ENCODE data around the gene ZNF827.

DNA sequence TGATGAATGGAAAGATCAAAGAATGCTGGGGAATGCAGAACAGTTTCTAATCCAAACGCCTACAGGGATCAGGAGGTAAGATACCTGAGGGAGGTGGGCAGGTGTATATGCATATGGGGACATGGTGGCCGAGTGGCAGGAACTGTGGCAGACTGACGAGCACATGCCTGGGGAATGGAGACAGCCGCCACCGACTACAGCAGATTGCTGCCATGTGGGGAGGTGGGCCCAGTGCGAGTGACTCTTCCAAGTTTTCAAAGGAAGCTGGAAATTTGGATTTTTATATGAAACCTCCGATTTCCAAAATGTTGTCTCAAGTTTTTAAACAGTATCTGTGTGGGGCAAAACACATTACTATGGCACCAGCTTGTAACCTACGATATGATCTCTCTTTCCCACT is 9.9 kb downstream of the ZNF827 start:
- TF ChIP-seq, protein P1, sequence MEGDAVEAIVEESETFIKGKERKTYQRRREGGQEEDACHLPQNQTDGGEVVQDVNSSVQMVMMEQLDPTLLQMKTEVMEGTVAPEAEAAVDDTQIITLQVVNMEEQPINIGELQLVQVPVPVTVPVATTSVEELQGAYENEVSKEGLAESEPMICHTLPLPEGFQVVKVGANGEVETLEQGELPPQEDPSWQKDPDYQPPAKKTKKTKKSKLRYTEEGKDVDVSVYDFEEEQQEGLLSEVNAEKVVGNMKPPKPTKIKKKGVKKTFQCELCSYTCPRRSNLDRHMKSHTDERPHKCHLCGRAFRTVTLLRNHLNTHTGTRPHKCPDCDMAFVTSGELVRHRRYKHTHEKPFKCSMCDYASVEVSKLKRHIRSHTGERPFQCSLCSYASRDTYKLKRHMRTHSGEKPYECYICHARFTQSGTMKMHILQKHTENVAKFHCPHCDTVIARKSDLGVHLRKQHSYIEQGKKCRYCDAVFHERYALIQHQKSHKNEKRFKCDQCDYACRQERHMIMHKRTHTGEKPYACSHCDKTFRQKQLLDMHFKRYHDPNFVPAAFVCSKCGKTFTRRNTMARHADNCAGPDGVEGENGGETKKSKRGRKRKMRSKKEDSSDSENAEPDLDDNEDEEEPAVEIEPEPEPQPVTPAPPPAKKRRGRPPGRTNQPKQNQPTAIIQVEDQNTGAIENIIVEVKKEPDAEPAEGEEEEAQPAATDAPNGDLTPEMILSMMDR (IDR thresholded peaks at IDR 0.05) = no peak
- TF ChIP-seq POLR2AphosphoS5 (IDR thresholded peaks at IDR 0.05) (no peak), POLR2A (IDR thresholded peaks at IDR 0.05) (no peak)
